Endothelial cell (in vitro differentiated cells): Measurements from ENCODE around the gene SELENBP1. TPM values are rescaled to one million over a fixed set of nuclear protein-coding genes. Genes with fewer than 3 reads are reported as not detected.

ENCODE experiments used
- DNase-seq: peaks from one replicate; pipeline ENCODE4 v3.0.0; 2021; ENCODE audit warnings: low spot score
- H3K27ac Mint-ChIP-seq: one replicate; pipeline ENCODE4 v1.8.0; 2021; ENCODE audit warnings: mixed read lengths, inconsistent platforms; ENCODE audit not compliant: unreplicated experiment
- H3K27me3 Mint-ChIP-seq: one replicate; pipeline ENCODE4 v1.8.0; 2021; ENCODE audit warnings: mild to moderate bottlenecking, moderate library complexity, mixed read lengths, inconsistent platforms; ENCODE audit not compliant: unreplicated experiment
- H3K36me3 Mint-ChIP-seq: one replicate; pipeline ENCODE4 v1.8.0; 2021; ENCODE audit warnings: mild to moderate bottlenecking, low read depth, mixed read lengths, inconsistent platforms; ENCODE audit not compliant: unreplicated experiment
- H3K4me1 Mint-ChIP-seq: one replicate; pipeline ENCODE4 v1.8.0; 2021; ENCODE audit warnings: mild to moderate bottlenecking, mixed read lengths, inconsistent platforms; ENCODE audit not compliant: unreplicated experiment
- H3K4me3 Mint-ChIP-seq: one replicate; pipeline ENCODE4 v1.8.0; 2021; ENCODE audit warnings: mild to moderate bottlenecking, mixed read lengths, inconsistent platforms; ENCODE audit not compliant: unreplicated experiment
- H3K9me3 Mint-ChIP-seq: one replicate; pipeline ENCODE4 v1.8.0; 2021; ENCODE audit warnings: mixed read lengths, inconsistent platforms; ENCODE audit not compliant: unreplicated experiment
- total RNA-seq: library from RNA; stranded (reverse); fragmentation: NEBNext Ultra II Directional; extraction: Animal tissue kit (Norgen Biotek cat#: 25700); gene quantifications from one replicate; pipeline ENCODE4 v1.2.1, GENCODE V29; 2021; ENCODE audit not compliant: unreplicated experiment
- TF ChIP-seq, protein P1 (sequence below): fragments of 200-600 bp; sonication (generic); IDR thresholded peaks from one replicate; pipeline ENCODE4 v1.5.0; 2021; ENCODE audit warnings: antibody characterized with exemption; ENCODE audit not compliant: unreplicated experiment

SELENBP1 gene
- total RNA-seq, 1 donor from 2014 or later, result 15.6 TPM

DNA sequence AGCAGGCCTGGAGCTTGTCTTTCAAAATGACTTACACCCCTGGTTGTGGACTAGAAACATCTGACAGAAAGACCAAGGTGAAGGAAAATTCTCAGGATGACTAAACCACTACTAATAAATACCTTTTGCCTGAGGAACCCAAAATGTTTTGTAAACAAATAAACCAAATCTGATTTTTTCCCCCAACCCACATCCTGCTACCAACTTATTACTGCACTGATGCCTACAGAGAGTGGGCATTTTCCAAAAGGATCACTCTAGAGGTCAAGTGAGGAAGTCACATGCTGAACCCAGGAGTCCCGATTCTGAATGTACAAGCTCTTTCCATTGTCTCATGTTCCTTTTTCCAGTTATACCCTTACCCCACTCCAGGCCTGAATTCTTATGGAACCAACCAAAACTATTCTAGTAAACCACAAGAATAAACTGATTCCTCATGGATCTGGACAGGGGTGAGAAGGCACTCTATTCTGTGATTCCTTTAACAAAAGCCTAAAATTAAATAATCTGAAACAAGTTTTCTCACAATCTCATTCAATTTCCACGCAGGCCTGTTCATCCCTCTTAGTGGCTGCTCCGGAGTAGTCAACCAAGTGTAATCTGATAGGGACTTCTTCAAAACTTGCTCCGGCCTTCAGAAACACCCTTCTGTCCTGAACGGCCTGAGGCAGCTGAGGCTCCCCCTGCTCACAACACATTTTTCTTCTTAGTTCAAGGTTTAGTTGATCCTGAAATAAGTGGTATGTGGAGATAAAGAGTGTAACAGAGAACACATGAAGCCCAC lies 46.7 kb downstream of the SELENBP1 start:
- Mint-ChIP-seq H3K27ac (peak overlapping the region; percentile 95), H3K4me3 (peak overlapping the region; percentile 97), H3K27me3 (peaks cover 5% of the 10 kb centered on the region), H3K9me3 (no peaks in the 10 kb centered on the region), H3K4me1 (peaks cover 21% of the 10 kb centered on the region), H3K36me3 (peaks cover 14% of the 10 kb centered on the region)
- DNase-seq, result no peak
- TF ChIP-seq, protein P1, sequence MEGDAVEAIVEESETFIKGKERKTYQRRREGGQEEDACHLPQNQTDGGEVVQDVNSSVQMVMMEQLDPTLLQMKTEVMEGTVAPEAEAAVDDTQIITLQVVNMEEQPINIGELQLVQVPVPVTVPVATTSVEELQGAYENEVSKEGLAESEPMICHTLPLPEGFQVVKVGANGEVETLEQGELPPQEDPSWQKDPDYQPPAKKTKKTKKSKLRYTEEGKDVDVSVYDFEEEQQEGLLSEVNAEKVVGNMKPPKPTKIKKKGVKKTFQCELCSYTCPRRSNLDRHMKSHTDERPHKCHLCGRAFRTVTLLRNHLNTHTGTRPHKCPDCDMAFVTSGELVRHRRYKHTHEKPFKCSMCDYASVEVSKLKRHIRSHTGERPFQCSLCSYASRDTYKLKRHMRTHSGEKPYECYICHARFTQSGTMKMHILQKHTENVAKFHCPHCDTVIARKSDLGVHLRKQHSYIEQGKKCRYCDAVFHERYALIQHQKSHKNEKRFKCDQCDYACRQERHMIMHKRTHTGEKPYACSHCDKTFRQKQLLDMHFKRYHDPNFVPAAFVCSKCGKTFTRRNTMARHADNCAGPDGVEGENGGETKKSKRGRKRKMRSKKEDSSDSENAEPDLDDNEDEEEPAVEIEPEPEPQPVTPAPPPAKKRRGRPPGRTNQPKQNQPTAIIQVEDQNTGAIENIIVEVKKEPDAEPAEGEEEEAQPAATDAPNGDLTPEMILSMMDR, result no peak

DNA sequence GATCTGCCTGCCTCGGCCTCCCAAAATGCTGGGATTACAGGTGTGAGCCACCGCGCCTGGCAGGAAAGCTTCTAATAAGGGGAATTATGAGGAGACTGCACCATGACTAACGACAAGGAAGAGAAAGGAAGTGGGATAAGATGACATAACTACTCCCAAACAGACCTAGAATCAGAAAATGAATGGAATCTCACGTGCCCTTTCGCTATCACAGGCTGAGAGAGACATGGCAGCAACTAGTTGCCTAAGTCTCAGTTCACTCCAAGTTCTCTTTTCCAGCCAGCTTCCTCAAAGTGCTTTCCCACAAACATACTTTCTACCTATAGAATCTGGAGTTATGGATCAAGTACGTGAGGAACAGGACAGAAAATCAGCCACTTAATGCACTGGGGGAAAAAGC lies 47.3 kb downstream of the SELENBP1 start:
- no peak overlapping the region for H3K27ac Mint-ChIP-seq
- DNase-seq, result no peak
- no peak overlapping the region for H3K4me3 Mint-ChIP-seq
- peaks cover 7% of the 10 kb centered on the region for H3K27me3 Mint-ChIP-seq
- peaks cover 21% of the 10 kb centered on the region for H3K4me1 Mint-ChIP-seq
- no peaks in the 10 kb centered on the region for H3K9me3 Mint-ChIP-seq
- H3K36me3 Mint-ChIP-seq, result peaks cover 19% of the 10 kb centered on the region
- TF ChIP-seq, protein P1, result no peak

DNA sequence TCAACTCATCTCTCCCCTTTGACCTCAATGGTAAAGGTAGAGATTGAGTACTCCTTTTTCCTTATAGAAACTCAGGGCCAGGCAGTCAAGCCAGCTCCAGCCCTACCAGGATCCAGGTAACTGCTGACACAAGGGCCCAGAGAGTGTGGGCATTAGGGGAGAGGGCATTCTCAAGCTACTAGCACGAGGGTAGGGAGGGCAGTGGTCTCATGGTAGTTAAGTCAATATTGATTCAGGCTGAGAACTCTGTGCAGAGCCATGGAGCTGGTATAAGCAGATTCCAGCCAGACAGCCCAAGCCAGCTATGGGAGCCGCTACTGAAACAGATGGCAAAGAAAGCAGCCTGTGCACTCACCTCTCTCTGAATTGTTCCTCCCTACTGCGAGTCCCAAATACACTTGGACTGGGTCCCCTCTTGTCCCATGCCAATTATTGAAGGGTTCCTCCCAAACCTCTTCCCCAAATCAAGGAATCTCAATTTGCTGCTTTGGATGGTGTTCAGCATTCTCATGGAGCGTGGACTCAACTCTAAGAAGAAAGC lies 48.0 kb downstream of the SELENBP1 start:
- TF ChIP-seq, protein P1, result no peak
- Mint-ChIP-seq H3K27ac (no peak overlapping the region), H3K4me3 (no peak overlapping the region), H3K9me3 (no peaks in the 10 kb centered on the region), H3K4me1 (peaks cover 21% of the 10 kb centered on the region), H3K36me3 (peaks cover 19% of the 10 kb centered on the region), H3K27me3 (peaks cover 7% of the 10 kb centered on the region)
- DNase-seq, result no peak

DNA sequence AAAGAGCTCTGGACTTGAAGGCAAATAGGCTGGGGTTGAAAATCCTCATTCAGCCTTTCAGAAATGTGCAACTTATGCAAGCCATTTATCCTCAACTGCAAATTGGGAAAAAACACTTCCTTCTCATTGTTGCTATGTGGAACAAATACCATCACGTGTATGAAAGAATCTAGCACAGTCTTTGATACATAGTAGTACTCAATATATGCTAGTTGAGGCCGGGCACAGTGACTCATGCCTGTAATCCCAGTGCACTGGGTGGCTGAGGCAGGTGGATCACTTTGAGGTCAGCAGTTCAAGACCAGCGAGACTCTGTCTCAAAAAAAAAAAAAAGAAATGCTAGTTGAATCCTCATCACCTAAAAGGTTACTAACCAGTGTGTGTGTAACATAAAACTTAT lies 53.5 kb downstream of the SELENBP1 start:
- Mint-ChIP-seq H3K27me3 (peaks cover 4% of the 10 kb centered on the region), H3K36me3 (peaks cover 34% of the 10 kb centered on the region), H3K4me1 (peaks cover 6% of the 10 kb centered on the region), H3K27ac (no peak overlapping the region), H3K9me3 (no peaks in the 10 kb centered on the region), H3K4me3 (no peak overlapping the region)
- TF ChIP-seq, protein P1, result no peak
- DNase-seq, result no peak
